ENCODE measurements around the gene NBPF1.

Gene NBPF1

DNA sequence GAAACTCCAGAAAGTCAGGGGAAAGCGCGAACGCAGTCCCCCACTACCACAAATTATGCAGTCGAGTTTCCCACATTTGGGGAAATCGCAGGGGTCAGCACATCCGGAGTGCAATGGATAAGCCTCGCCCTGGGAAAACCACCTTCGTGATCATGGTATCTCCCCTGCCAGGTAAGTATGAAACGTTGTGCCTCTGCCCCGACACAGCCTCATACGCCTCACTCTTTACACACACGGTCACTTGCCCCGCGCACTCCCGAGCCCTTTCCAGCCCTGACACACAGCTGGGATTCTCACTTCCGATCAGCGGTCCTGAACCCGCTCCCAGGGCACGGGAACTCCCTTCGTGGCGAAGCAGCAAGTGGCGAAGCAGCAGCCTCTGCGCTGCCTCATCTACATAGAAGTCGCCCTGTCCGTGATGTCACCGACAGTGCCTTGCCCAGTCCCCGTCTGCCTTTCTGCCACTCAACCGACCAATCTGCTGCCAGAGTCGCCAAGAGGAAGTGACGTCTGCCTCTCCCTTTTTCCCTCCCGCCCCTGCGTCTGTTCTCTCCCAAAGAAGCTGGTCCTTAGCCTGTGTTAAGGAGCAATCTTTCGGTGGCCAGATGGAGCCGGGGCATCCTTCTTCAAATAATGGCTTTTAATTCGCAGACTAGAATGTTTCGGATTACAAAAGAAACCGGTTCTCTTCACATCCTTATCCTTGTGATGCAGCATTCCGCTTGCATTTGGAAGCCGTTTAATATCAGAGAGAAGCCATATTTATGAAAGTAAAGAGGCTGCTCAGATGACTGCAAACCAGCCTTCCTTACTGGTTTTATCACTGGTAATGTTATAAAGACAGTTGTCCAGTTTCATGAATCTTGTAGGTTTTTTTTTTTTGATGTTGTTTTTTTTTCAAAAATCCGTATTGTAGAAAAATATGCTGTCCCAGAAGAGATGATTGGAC lies 99.0 kb downstream of the NBPF1 start, which contains the start of gene RNU1-1:
RNU1-1 (minus strand) TSS at position 179 of the 949 bp plus-strand sequence.
- peak in 1 of 2 experiments; percentile 90 for DNase-seq
- peak; percentile 90 for TF ChIP-seq POLR2A (IDR thresholded peaks at IDR 0.05; ENCODE audit: low read length)

DNA sequence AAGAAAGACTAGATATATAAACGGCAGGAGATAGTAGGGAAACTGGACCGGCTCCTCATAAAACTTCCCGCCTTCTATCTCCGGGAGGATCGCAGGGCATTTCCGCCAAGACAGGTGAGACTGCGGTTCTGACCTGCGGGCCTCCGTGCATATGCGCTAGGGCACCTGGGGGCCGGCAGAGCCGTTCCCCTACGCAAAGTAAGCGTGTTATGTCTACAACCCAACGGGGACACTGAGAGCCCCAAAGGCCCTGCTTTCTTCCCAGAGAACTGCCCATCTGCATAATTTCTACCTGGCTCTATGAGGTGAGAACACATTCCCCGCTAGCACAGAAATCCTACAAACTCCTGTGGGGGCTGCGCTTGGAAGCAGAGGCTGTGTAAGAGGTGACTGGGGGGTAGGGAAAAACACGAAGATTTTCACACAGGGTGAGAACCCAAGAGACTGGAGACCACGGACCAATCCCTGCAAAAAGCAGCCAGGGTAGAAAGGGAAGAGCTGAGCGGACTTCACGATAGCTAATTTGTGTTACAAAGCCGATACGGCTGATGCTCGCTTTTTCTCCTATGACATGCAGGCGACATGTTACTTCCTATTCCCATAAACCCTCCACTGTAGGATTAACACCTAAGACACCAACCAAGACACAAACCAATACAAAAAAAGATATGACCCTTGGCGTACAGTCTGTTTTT lies 99.8 kb downstream of the NBPF1 start:
- peak; percentile 87 to 93 for DNase-seq
- peak; percentile 89 for TF ChIP-seq POLR2A (IDR thresholded peaks at IDR 0.05; ENCODE audit: low read length)

GRCh38 chr1:16512624-16513411 lies 100.5 kb downstream of the NBPF1 start:
- DNase-seq, result peak in 1 of 2 experiments; percentile 20

Data from erythroblast (primary cell).